Trophoblast cell (in vitro differentiated cells and primary cell): Measurements from ENCODE around the gene GABRQ. TPM values are rescaled to one million over a fixed set of nuclear protein-coding genes. Genes with fewer than 3 reads are reported as not detected.

Experiments
- DNase-seq, 2 donors: peaks; one replicate each; pipeline ENCODE4 v3.0.0-alpha.2; 2016
- H2AFZ ChIP-seq: 2 replicates; pipeline ENCODE4 v1.6.1; 2013; ENCODE audit warnings: low read length, moderate library complexity, mild to moderate bottlenecking; ENCODE audit not compliant: insufficient read depth, poor library complexity
- H2AK5ac ChIP-seq: 2 replicates; pipeline ENCODE4 v1.6.1; 2013; ENCODE audit warnings: mild to moderate bottlenecking, low read length
- H2BK120ac ChIP-seq: 2 replicates; pipeline ENCODE4 v1.6.1; 2013; ENCODE audit warnings: low read length, mild to moderate bottlenecking, moderate library complexity; ENCODE audit not compliant: insufficient read depth, poor library complexity
- H2BK12ac ChIP-seq: 2 replicates; pipeline ENCODE4 v1.6.1; 2013; ENCODE audit warnings: mild to moderate bottlenecking, low read length, moderate library complexity
- H2BK5ac ChIP-seq: 2 replicates; pipeline ENCODE4 v1.6.1; 2013; ENCODE audit warnings: low read length, low read depth, moderate library complexity, mild to moderate bottlenecking; ENCODE audit not compliant: poor library complexity
- H3K14ac ChIP-seq: 2 replicates; pipeline ENCODE4 v1.6.1; 2013; ENCODE audit warnings: mild to moderate bottlenecking, low read length
- H3K18ac ChIP-seq: 2 replicates; pipeline ENCODE4 v1.6.1; 2013; ENCODE audit warnings: mild to moderate bottlenecking, low read length
- H3K23ac ChIP-seq: 2 replicates; pipeline ENCODE4 v1.6.1; 2013; ENCODE audit warnings: low read length
- H3K27ac ChIP-seq: 2 replicates; pipeline ENCODE4 v1.5.1; 2013; ENCODE audit warnings: low read depth, mild to moderate bottlenecking, inconsistent platforms, low read length, moderate library complexity
- H3K27me3 ChIP-seq: 2 replicates; pipeline ENCODE4 v1.6.1; 2013; ENCODE audit warnings: inconsistent platforms, mild to moderate bottlenecking, low read length, moderate library complexity; ENCODE audit not compliant: insufficient read depth
- H3K36me3 ChIP-seq, 2 experiments: 1 replicate in 1 of 2; 2 replicates in 1 of 2; pipeline ENCODE4 v1.6.1; 2013; ENCODE audit warnings: low read length in 2 of 2, mild to moderate bottlenecking in 2 of 2, moderate library complexity in 1 of 2; ENCODE audit not compliant: insufficient read depth in 2 of 2, control insufficient read depth in 1 of 2
- H3K4ac ChIP-seq: 2 replicates; pipeline ENCODE4 v1.6.1; 2013; ENCODE audit warnings: low read depth, mild to moderate bottlenecking, low read length, moderate library complexity
- H3K4me1 ChIP-seq, 2 experiments: 1 replicate in 1 of 2; 2 replicates in 1 of 2; pipeline ENCODE4 v1.6.1; 2013; ENCODE audit warnings: low read length in 2 of 2, mild to moderate bottlenecking in 2 of 2, moderate library complexity in 1 of 2; ENCODE audit not compliant: insufficient read depth in 2 of 2, control insufficient read depth in 1 of 2
- H3K4me2 ChIP-seq: 2 replicates; pipeline ENCODE4 v1.6.1; 2013; ENCODE audit warnings: inconsistent platforms, mild to moderate bottlenecking, low read length, moderate library complexity
- H3K4me3 ChIP-seq: 2 replicates; pipeline ENCODE4 v1.5.1; 2013; ENCODE audit warnings: mild to moderate bottlenecking, low read depth, low read length, inconsistent platforms
- H3K79me1 ChIP-seq: one replicate; pipeline ENCODE4 v1.6.1; 2013; ENCODE audit warnings: low read length
- H3K79me2 ChIP-seq: 2 replicates; pipeline ENCODE4 v1.6.1; 2013; ENCODE audit warnings: low read length, mild to moderate bottlenecking; ENCODE audit not compliant: control insufficient read depth, insufficient read depth, poor library complexity
- H3K9ac ChIP-seq: 2 replicates; pipeline ENCODE4 v1.6.1; 2013; ENCODE audit warnings: mild to moderate bottlenecking, low read length
- H3K9me3 ChIP-seq: 2 replicates; pipeline ENCODE4 v1.6.1; 2013; ENCODE audit warnings: low read depth, mild to moderate bottlenecking, control low read depth, inconsistent platforms, low read length; ENCODE audit not compliant: insufficient read depth
- H4K12ac ChIP-seq: 2 replicates; pipeline ENCODE4 v1.6.1; 2013; ENCODE audit warnings: low read depth, mild to moderate bottlenecking, low read length, moderate library complexity
- H4K8ac ChIP-seq: 2 replicates; pipeline ENCODE4 v1.6.1; 2013; ENCODE audit warnings: low read depth, mild to moderate bottlenecking, low read length, moderate library complexity
- H4K91ac ChIP-seq: one replicate; pipeline ENCODE4 v1.6.1; 2013; ENCODE audit warnings: low read depth, mild to moderate bottlenecking, low read length, moderate library complexity
- WGBS: extraction: QIAGEN DNeasy Blood & Tissue Kit; methylation state at CpG from one replicate; pipeline ENCODE4 v1.1.7; 2013; ENCODE audit warnings: missing lambda C conversion rate; ENCODE audit not compliant: insufficient read length, insufficient coverage; ENCODE audit errors: extremely low coverage; 5-methylcytosine and 5-hydroxymethylcytosine counted together
- polyA plus RNA-seq: library from polyadenylated mRNA; stranded (reverse); fragments of 200-250 nt; gene quantifications from 2 replicates; pipeline ENCODE4 v1.2.3, GENCODE V29; 2013

Gene GABRQ
- 1.6 and 1.7 TPM in 2 replicates for polyA plus RNA-seq

DNA sequence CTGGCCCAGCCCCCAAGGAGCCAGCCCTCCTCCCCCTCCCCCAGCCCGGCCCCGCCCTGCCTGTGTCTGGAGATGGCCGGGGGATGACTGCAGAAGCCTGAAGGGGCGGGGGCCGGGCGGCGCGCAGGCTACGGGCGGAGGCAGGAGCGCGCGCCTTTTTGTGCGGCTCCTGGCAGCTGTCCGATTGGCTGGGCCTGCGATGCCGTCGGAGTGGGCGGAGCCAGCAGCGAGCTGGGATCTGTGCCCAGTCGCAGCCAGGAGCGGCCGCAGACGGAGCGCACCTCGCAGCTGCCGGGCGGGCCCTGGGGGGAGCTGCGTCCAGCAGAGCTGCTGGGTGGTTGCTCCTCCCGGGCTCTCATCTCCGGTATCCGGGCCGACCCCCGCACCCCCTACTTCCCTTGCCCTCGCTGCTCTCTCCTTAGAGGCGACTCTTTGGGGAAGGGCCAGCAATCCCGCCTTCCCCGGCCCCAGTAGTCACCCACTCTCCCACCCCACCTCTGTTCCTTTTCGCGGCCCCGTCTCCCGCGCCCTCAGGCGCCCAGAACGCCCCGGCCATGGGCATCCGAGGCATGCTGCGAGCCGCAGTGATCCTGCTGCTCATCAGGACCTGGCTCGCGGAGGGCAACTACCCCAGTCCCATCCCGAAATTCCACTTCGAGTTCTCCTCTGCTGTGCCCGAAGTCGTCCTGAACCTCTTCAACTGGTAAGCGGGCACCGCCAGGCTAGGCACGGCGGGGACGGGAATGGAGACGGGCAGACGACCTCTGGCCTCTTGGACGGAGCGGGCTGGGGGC, at the start of gene GABRQ:
Gene GABRQ, plus strand, starts transcription at position 247 of the 794 bp plus-strand sequence. Its CDS starts 308 bp downstream, at position 555.
- peak within 1 kb of the TSS; percentile 64 for H3K4me2 ChIP-seq
- no peak within 1 kb of the TSS for H3K14ac ChIP-seq
- no peaks in the 10 kb centered on the region for H3K79me2 ChIP-seq
- no peaks in the 10 kb centered on the region for H3K9me3 ChIP-seq
- H3K9ac ChIP-seq, result no peak within 1 kb of the TSS
- H3K18ac ChIP-seq, result no peak within 1 kb of the TSS
- H2BK120ac ChIP-seq, result no peak within 1 kb of the TSS
- DNase-seq, result peak; percentile 1 to 10
- H3K27me3 ChIP-seq, result no peaks in the 10 kb centered on the region
- H4K12ac ChIP-seq, result peak within 1 kb of the TSS; percentile 43
- H3K36me3 ChIP-seq, result no peaks in the 10 kb centered on the region
- H2AFZ ChIP-seq, result no peak within 1 kb of the TSS
- H4K91ac ChIP-seq, result no peak within 1 kb of the TSS
- no peaks in the 10 kb centered on the region for H3K79me1 ChIP-seq
- no peak within 1 kb of the TSS for H4K8ac ChIP-seq
- H3K4ac ChIP-seq, result no peak within 1 kb of the TSS
- no CpG with 5 or more reads among the region's 64 CpGs for WGBS
- H3K27ac ChIP-seq, result no peak within 1 kb of the TSS
- H3K23ac ChIP-seq, result no peak within 1 kb of the TSS
- peaks cover 0 to 4% of the 10 kb centered on the region in 2 experiments for H3K4me1 ChIP-seq
- H2AK5ac ChIP-seq, result no peak within 1 kb of the TSS
- H2BK12ac ChIP-seq, result no peak within 1 kb of the TSS
- H3K4me3 ChIP-seq, result no peak within 1 kb of the TSS
- H2BK5ac ChIP-seq, result no peak within 1 kb of the TSS

DNA sequence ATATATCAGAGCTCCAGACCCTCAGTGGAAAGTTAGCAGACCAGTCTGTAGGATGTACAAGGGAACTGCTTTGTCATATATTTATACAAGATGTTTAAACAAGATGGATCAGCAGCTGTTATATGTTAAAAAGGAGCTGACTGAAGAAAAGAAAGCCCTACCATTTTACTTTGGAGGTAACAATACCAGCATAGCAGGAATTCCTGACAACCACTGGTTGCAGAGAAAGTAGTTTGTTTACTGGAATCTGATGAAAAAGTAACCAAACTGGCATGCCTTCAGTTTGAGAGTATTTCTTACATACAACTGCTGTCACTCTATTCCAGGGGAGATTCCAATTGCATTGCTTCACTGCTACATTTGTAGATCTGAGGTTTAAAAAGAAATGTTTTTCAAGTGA, 49.5 kb upstream of the GABRQ start:
- Histone ChIP-seq H3K23ac (no peak overlapping the region), H2BK12ac (no peak overlapping the region), H3K4me2 (no peak overlapping the region), H2BK5ac (no peak overlapping the region), H4K12ac (no peak overlapping the region), H3K27me3 (no peaks in the 10 kb centered on the region), H3K79me1 (no peaks in the 10 kb centered on the region), H3K9ac (no peak overlapping the region), H3K4ac (no peak overlapping the region), H3K18ac (no peak overlapping the region), H3K4me3 (no peak overlapping the region), H4K91ac (no peak overlapping the region), H3K27ac (no peak overlapping the region), H2BK120ac (no peak overlapping the region), H3K9me3 (no peaks in the 10 kb centered on the region), H3K36me3 (no peaks in the 10 kb centered on the region), H2AK5ac (no peak overlapping the region), H3K14ac (no peak overlapping the region), H3K79me2 (no peaks in the 10 kb centered on the region), H3K4me1 (no peaks in the 10 kb centered on the region), H4K8ac (no peak overlapping the region), H2AFZ (no peak overlapping the region)
- DNase-seq, result peak; percentile 29 to 80

DNA sequence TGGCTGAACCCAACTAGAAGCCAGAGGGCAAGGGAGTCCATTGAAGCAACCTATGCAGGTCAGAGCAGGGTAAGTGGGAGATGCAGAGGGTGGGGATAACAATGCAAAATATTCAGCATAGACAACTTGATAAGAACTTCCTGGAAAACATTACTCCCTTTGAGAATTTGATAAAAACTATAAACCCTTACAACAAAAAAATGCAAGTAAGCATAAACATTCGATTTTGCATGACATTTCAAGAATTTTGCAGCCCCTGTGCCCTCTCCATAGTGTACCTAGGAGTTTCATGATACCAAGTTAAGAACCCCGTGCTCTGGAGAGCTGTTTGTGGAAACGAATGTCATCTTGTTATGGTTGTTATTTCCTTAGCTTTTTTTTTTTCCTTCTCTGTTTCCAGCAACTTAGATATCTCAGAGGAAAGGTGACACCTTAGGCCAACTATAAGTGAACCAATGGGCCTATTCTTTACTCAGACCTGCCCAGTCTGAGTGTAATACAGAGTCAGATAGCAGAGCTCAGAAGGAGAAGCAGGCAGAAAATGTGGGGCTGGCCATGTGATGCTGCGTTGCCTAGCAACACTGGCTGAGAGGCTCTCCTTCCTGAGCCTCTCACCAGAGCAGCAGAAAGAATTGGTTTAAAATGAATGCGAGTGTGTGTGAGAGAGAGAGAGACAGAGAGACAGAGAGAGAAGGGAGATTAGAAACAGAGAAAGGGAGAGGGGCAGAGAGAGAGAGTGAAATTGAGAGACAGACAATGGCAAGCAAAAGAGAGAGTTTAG, 36.7 kb upstream of the GABRQ start:
- H3K4me3 ChIP-seq, result no peak overlapping the region
- no peak overlapping the region for H3K23ac ChIP-seq
- no peaks in the 10 kb centered on the region for H3K27me3 ChIP-seq
- no peak overlapping the region for H3K4ac ChIP-seq
- no CpG with 5 or more reads among the region's 5 CpGs for WGBS
- no peak overlapping the region for H2BK12ac ChIP-seq
- no peaks in the 10 kb centered on the region for H3K79me2 ChIP-seq
- H3K9me3 ChIP-seq, result no peaks in the 10 kb centered on the region
- H2AFZ ChIP-seq, result no peak overlapping the region
- no peak overlapping the region for H4K91ac ChIP-seq
- no peak overlapping the region for H3K4me2 ChIP-seq
- H2BK5ac ChIP-seq, result no peak overlapping the region
- no peak overlapping the region for H2BK120ac ChIP-seq
- no peak overlapping the region for H4K12ac ChIP-seq
- H2AK5ac ChIP-seq, result no peak overlapping the region
- no peak overlapping the region for H4K8ac ChIP-seq
- no peak overlapping the region for H3K14ac ChIP-seq
- H3K79me1 ChIP-seq, result no peaks in the 10 kb centered on the region
- H3K36me3 ChIP-seq, result no peaks in the 10 kb centered on the region
- H3K4me1 ChIP-seq, result no peaks in the 10 kb centered on the region
- no peak overlapping the region for H3K27ac ChIP-seq
- no peak overlapping the region for H3K18ac ChIP-seq
- H3K9ac ChIP-seq, result no peak overlapping the region
- no peak for DNase-seq

DNA sequence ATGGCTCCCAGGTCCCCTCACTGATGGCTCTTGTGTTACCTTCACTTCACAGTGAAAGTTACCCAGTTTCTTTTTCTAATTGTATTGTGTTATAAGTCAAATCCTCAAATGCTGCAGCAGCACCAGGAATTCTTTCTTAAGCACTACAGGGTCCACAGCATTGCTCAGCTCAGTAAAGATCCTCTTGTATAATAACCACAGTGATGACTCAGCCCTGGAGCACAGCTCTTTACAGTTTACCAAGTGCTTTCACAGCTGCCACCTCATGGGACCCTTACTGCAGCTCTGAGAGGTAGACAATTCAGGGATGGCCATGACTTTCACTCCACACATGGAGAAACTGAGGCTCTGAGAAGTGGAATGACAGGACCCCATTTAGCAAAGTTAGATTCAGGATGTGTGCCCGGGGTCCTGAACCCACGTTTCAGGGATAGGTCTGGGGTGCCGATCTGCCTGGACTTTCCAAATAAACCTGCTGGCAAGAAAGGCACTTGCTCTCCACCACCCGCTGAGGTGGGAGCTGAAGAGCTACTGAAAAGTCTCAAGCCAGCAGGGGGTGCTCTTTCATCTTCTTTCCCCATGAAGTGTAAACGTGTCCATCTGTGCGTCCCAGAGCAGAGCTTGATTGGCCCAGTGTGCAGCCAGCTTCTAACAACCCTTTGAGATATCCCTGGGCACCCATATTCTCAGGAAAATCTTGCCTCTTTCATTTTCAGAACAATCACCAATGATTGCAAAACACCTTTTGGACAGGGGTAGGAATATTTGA, 35.7 kb upstream of the GABRQ start:
- Histone ChIP-seq H3K4ac (no peak overlapping the region), H3K4me3 (no peak overlapping the region), H3K27me3 (no peaks in the 10 kb centered on the region), H3K14ac (no peak overlapping the region), H2BK12ac (no peak overlapping the region), H2BK120ac (no peak overlapping the region), H2BK5ac (no peak overlapping the region), H3K23ac (no peak overlapping the region), H3K79me2 (no peaks in the 10 kb centered on the region), H3K18ac (no peak overlapping the region), H2AK5ac (no peak overlapping the region), H4K12ac (no peak overlapping the region), H3K36me3 (no peaks in the 10 kb centered on the region), H4K91ac (no peak overlapping the region), H3K79me1 (no peaks in the 10 kb centered on the region), H2AFZ (no peak overlapping the region), H3K9ac (no peak overlapping the region), H3K9me3 (no peaks in the 10 kb centered on the region), H4K8ac (no peak overlapping the region), H3K27ac (no peak overlapping the region), H3K4me1 (no peaks in the 10 kb centered on the region), H3K4me2 (no peak overlapping the region)
- no peak for DNase-seq
- WGBS, result no CpG with 5 or more reads among the region's 6 CpGs
